GM18909 (cell line): Measurements from ENCODE around the gene UBR1.
"Not testable (repeated sequence)": the region's sequence is repeated elsewhere in the genome, so short reads cannot be mapped to it uniquely, and the experiment has no call there.

ENCODE experiments used
- ATAC-seq: cut with Tn5 transposase; IDR thresholded peaks from one replicate; pipeline ENCODE4 v1.9.1; 2021; ENCODE audit warnings: mild to moderate bottlenecking; ENCODE audit not compliant: unreplicated experiment, poor library complexity

UBR1 gene

DNA sequence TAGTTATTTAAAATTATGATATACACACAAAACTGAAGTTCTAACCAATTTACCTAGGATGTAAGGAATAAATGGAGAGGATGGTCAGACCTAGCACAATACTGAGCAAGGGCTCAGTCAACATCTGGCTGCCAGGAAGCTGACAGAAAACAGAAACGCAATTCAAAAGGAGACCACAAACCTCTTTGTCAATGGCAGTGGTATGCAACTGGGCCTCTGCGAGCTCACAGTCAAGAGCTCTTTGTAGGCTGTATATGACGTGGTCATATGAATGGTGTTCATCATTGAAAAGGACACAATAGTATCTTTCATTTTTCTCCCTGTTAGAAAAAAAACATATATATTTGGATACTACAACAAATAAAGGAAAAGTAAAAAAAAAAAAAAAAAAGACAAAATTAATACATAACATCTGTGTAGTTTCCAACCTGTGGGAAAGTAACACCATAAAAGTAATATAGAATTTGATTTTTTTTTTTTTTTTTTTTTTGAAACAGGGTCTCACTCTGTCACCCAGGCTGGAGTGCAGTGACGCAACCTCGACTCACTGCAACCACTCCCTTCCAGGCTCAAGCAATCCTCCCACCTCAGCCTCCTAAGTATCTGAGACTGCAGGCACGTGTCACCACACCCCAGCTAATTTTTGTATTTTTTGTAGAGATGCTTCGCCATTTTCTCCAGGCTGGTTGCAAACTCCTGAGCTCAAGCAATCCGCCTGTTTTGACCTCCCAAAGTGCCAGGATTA lies 37.9 kb downstream of the UBR1 start:
- ATAC-seq: no peak

DNA sequence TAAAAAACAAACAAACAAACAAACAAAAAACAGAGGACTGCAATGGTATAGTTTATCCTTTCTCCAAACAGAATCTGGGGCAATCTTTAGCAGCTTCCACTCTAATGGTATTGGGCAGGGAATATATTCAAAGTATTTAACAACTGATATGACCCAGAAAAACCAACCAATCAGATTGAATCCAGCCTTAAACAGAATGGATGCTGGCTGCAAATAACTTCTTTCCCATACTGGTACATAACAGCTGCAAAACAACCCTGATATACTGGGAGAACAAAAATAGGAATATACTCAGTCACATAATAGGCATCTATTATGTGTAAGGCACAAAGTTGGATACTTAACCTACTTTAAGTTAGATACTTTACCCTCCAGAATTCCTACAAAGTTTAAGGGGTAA lies 49.1 kb downstream of the UBR1 start:
- ATAC-seq: no peak

DNA sequence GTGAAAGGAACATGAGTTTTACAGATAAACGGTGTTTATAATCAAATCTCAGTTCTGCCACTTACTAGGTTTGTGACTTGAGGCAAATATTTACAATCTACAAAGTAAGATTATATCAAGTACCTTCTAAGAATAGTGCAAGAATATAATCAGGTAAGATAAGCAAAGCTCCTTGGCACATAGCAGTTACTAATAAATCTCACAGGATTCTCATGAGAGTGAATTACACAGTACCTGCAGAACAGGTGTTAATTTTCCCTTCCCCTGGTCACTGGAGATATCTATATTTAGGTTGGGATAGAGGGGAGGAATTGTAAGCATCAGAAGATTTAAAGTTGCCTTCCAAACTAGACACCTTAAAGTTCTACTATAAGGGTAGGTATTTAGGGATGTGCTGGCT lies 53.0 kb downstream of the UBR1 start:
- ATAC-seq: no peak

DNA sequence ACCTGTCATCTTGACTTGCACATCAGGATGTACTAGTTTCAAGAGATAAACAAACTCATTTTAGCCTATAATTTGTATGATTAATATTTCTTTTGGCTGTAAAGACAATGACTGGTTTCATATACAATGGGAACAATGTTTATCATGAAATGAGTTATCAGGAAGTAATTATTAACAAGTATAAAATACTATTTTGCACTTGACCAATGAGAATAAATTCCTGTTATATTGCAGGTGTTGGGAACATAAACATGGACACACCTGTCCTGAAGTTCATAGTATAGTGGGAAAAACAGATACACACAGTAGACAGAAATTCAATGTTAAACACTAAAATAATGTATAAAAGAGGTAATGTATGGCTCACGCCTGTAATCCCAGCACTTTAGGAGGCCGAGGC lies 56.9 kb downstream of the UBR1 start:
- ATAC-seq: no peak

DNA sequence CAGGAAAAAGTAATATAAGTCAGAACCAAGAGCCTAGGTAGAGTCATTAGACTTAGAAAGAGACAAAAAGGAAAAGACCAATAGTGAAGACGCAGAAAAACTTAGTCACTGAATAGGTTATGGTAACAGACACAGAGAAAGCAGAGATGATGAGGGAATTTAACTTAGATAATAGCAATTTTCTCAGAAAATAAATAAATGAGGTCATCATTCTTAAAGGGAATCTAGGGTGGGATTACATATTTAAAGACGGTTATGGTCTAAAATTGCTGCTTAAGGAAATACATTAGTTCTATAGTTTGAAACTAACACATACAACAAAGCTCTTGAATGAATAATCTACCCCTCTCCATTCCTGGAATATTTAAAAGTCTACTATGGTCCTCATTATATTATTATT lies 59.4 kb downstream of the UBR1 start:
- ATAC-seq: no peak

DNA sequence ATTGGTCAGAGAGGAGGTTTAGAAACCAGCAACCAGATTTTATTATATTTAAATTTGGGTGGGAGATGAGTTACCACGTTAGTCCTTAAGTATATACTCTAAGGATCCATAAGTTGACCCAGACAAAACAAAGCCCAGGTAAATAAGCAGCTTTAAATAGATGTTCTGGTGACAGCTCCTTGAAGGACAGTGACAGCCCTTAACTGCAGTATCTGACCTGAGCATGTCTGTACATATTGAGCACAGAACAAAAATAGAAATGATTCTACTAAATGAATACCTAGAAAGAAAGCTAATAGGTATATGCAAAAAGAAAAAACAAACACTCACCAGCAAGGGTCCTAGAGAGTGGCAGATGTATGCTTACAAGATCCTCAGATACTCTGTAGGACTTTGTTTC lies 63.0 kb downstream of the UBR1 start:
- no peak for ATAC-seq

DNA sequence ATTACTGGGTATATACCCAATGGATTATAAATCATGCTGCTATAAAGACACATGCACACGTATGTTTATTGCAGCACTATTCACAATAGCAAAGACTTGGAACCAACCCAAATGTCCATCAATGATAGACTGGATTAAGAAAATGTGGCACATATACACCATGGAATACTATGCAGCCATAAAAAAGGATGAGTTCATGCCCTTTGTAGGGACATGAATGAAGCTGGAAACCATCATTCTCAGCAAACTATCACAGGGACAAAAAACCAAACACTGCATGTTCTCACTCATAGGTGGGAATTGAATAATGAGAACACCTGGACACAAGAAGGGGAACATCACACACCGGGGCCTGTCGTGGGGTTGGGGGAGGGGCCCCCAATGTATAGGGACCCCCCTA lies 64.8 kb downstream of the UBR1 start:
- not testable (repeated sequence) for ATAC-seq

DNA sequence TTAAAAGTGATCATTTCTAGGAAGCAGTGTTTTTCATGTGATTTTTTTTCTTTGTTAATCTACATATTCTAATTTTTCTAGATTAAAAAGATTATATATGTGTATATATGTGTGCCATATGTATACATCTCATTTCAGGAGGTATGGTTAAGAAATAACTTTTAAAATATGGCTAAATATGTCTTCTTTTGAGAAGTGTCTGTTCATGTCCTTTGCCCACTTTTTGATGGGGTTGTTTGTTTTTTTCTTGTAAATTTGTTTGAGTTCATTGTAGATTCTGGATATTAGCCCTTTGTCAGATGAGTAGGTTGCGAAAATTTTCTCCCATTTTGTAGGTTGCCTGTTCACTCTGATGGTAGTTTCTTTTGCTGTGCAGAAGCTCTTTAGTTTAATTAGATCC lies 70.6 kb downstream of the UBR1 start:
- ATAC-seq: not testable (repeated sequence)

DNA sequence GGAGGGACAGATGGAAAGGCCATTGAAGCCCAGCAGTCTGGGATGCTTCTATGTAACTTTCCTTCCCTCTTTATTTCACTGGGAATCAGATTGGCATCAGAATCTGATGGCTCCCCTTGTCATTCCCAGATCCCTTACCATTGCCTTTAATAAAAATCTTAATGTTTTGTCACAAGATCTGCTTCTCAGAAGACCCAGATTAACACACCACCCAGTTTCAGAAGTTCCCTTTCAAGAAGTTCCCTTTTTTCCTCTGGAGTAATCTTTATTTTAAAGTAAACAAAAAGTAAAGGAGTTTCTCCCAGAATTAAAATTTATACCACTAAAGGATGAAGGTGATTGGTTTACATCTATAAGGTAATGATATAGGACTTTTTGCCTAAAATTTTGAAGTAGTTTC lies 76.4 kb downstream of the UBR1 start:
- no peak for ATAC-seq

DNA sequence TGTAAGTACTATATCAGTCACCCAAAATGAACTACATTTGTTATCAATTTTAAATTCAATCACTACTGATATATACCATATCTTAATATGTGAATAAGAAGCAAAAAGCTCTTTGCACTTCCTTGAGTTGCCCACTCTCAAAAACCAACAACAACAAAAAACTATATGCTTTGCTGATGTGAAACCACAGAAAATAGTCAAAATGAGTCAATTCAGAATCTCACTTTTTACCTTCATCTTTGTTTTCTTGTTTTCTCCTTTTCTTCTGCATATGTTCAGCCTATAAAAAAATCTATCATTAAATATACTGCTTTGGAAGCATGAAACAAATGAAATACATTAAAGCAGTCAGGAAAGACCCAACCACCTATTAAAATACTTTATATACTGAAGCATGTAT lies 80.7 kb downstream of the UBR1 start:
- ATAC-seq: no peak

DNA sequence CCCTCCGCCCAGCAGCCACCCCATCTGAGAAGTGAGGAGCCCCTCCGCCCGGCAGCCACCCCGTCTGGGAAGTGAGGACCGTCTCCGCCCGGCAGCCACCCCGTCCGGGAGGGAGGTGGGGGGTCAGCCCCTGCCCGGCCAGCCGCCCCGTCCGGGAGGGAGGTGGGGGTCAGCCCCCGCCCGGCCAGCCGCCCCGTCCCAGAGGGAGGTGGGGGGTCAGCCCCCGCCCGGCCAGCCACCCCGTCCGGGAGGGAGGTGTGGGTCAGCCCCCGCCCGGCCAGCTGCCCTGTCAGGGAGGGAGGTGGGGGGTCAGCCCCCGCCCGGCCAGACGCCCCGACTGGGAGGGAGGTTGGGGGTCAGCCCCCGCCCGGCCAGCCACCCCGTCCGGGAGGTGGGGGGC lies 91.2 kb downstream of the UBR1 start:
- not testable (repeated sequence) for ATAC-seq

DNA sequence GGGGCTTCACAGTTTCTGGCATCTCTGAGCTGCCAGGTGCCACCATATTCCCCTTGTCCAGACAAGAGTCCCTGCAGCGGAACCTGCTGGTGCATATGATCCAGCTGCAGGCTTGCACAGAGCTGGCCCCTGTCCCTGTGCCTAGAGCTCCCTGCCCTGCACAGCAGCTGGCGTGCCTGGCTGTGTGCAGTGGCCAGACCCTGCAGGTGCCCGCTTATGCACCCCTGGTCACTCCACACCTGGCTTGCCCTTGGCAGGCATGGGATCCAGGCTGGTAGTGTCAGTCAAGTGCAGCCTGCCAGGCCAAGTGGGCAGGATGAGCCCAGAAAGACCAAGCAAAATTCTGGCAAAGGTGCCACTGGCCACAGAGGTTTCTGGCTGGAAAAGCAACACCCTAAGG lies 96.6 kb downstream of the UBR1 start:
- no peak for ATAC-seq

DNA sequence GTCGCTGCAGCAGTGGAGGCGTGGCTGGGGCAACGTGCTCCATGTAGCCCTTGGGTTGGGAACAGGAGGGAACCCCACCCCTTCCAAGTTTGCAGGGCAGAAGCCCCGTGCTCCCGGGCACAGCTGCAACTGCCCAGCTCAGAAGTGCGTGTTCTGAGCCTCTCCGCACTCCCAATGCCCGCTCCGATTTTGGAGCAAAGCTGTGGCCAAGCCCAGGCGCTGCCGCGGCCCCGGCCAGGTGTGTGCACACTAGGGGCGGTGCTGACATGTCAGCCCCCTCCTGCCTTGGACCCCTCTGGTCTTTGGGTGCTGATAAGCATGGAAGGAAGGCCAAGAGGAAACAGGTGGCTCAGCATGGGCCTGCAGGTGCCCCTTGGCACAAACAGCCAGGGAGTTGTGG lies 97.7 kb downstream of the UBR1 start:
- no peak for ATAC-seq

DNA sequence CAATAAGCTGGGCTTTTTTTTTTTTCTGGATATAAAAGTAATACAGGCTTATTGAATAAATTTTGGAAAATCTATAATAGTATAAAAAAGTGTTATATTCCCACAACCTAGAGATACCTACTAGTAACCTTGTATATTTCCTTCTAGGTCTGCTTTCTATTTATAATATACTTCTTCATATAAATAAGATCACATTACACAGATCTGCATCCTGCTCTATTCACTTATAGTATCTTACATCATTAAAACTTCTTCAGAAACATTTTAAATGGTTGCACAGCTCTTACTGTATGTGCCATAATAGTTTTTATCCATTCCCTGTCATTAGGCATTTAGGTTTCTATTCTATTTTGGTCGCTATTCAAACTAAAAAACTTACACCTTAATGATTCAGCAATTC lies 98.3 kb downstream of the UBR1 start:
- no peak for ATAC-seq

DNA sequence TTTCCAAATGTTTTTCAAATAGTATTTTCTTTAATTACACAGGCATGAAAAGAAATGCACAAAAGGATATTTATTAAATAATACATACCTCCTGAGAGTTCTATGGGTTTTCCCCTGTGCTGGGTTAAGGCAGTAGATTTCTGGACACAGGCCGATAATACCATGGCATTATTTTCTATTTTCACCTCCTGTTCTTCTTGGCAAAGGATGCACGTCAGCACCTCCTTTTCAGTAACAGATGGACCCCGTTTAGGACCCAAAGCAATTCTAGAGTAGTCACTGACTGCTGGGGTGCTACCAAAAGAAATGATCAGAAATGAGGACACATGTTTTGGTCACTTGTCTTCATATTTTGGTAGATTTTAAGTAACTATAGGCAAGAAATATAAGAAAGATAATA lies 98.8 kb downstream of the UBR1 start:
- ATAC-seq: no peak

DNA sequence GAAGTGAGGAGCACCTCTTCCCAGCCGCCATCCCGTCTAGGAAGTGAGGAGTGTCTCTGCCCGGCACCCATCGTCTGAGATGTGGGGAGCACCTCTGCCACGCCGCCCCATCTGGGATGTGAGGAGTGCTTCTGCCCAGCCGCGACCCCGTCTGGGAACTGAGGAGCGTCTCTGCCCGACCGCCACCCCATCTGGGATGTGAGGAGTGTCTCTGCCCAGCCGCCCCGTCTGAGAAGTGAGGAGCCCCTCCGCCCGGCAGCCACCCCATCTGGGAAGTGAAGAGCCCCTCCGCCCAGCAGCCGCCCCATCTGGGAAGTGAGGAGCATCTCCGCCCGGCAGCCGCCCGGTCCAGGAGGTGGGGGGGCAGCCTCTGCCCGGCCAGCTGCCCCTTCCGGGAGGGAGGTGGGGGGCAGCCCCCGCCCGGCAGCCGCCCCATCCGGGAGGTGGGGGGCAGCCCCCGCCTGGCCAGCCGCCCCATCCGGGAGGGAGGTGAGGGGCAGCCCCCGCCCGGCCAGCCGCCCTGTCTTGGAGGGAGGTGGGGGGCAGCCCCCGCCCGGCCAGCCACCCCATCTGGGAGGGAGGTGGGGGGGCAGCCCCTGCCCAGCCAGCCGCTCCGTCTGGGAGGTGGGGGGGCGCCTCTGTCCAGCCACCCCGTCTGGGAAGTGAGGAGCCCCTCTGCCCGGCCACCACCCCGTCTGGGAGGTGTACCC lies 100.8 kb downstream of the UBR1 start:
- not testable (repeated sequence) for ATAC-seq

DNA sequence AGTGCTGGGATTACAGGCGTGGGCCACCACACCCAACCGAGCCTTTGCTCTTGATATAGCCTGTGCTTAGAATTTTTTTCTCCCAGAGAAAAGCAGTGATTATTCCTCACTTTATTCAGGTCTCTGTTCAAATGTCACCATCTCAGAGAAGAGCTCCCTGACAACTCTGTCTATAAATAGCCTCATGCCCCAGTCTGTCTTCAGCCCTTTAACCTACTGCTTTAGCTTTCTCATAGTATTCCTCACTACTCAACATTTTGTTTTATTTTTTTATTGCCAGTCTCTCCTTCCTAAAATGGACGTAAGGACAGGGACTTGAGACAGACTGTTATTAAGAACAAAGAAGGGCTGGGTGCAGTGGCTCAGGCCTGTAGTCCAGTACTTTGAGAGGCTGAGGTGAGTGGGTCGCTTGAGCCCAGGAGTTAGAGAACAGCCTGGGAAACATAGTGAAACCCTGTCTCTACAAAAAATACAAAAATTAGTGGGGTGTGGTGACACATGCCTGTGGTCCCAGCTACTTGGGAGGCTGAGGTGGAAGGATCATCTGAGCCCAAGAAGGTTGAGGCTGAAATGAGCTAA lies 106.5 kb downstream of the UBR1 start:
- no peak for ATAC-seq

DNA sequence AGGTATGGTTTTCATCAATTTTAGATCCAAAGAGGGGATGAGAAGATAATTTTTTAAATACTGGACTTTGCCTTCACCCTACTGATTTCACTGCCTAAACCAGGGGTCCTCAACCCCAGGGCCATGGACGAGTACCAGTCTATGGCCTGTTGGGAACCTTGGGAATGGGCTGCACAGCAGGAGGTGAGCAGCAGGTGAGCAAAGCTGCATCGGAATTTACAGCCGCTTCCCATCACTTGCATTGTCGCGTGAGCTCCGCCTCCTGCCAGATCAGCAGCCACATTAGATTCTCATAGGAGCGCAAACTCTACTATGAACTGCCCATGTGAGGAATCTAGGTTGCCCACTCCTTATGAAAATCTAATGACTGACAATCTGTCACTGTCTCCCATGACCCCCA lies 109.0 kb downstream of the UBR1 start:
- no peak for ATAC-seq

DNA sequence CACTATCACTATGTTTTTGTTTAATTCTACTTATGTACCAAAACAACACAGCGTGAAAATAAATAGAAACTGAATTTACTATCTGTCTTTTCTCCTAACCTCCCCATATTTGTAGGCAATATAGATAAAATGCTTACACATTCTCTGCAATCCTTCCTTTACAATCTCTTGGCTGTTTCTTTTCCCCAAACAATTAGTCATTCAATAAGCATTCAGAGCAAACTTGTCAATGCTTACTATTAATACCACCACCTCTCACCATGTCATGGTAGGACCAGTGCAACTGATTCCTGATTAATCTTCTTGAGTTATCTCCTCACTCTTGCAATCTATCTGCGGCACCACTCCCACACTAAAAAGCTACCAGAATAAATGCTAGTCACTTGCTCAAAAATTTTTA lies 111.3 kb downstream of the UBR1 start:
- ATAC-seq: no peak

DNA sequence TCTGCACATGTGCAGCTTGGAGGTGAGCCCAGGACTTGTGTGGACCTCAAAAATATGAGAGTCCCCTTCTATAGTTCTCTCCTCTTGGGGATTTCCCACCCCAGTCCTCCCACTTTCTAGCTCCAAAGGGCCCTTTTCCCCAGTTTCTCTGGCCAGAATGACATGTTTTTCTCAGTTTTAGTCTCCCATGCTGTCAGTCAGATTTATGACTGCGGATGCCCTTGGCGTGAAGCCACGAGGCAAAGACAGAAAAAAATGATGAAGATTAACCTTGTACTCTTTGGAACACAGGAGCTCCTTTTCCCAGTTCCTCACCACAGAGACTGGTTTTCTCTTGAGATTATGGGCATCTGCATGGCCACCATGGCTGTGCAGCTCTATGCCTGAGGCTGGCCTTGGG lies 113.2 kb downstream of the UBR1 start:
- ATAC-seq: no peak

DNA sequence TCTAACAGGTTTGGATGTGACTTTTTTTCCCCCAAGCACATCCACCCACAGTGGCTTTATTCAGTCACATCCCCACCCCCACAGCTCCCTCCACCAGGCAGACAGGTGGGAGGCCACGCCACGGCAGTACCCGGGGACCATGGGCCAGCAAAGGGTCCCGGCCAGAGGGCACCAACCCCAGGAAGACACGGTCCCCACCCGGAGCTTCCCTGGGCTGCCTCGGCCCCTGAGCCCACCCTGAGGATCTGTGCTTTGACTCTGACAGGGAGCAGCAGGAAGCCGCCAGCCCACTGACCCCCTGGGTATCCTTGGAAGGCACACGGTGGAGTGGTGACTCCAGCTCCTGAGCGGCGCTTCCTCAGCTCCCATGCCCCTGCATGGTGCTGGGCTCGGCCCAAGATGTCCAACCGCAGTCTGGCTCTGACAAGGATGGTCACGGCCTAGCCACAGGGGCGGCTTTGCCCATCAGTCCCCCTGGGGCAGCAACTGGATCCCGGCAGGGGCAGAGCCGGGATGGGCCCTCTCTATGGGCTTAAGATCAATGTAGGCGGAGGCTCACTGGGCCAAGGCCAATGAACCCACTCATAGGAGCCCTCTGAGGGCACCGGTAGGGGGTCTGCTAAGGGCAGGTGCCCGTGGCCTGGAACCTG lies 119.0 kb downstream of the UBR1 start:
- ATAC-seq: no peak
